ENCODE data around the gene PEX5L.

Gene PEX5L

DNA sequence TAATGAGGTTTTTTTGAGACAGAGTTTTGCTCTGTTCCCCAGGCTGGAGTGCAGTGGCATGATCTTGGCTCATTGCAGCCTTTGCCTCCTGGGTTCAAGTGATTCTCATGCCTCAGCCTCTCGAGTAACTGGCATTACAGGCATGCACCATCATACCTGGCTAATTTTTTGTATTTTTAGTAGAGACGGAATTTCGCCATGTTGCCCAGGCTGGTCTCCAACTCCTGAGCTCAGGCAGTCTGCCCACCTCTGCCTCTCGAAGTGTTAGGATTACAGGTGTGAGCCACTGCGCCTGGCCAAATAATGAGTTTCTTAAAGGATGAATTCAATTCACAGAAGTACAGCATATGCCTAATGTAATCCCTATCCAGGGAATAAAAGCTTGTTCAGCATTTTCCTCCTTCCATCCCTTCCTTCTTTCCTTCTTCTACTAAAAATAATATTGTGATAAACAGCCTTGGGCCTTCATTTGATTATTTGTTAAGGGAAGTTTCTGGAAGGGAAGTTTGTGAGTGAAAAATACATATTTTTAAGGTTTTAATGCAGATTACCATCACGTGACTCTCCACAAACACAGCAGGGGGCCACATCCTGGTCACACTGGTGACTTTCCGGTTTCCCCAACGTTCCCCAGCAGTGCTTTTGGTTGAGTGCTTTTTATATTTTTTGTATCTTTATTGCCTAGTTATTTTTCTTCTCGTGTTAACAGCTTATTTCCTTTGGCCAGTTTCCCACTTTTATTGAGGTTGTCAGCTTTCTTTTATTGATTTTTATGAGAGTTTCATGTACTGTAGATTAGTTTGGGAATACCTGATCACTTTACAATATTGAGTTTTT is 267.1 kb downstream of the PEX5L start:
- H3K9ac ChIP-seq (ENCODE audit: low read length) = no peak overlapping the region
- peaks cover 15% of the 10 kb centered on the region for H3K36me3 ChIP-seq (ENCODE audit: insufficient read depth, low read length)
- no peak overlapping the region for H3K27ac ChIP-seq (ENCODE audit: low read depth, low read length)
- no peaks in the 10 kb centered on the region for H3K9me3 ChIP-seq (ENCODE audit: low read length)
- H3K27me3 ChIP-seq (ENCODE audit: control insufficient read depth in 1 of 2, insufficient read depth in 2 of 2, low read length in 2 of 2) = no peaks in the 10 kb centered on the region
- H3K4me1 ChIP-seq (ENCODE audit: insufficient read depth, low read length) = no peaks in the 10 kb centered on the region
- H3K4me3 ChIP-seq (ENCODE audit: low read depth in 1 of 2, low read length in 2 of 2) = no peak overlapping the region

DNA sequence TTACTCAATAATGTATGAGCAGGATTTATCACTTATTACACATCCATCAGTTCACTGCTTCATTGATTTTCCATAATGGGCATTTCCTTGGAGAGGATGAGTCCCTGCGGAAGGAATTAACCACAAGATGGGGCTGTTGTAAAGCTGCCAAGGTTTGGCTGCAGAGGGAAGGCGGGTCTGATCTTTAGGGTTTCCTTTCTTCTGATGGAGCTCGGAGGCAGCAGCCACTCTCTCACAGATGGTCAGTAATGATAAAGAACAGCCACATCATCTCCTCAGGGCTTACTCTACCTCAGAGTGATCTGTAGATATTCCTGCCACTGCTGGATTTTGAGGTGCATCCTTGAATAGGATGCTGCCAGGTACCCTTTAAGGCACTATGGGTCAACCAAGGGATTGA is 268.7 kb downstream of the PEX5L start:
- no peaks in the 10 kb centered on the region for H3K9me3 ChIP-seq (ENCODE audit: low read length)
- H3K36me3 ChIP-seq (ENCODE audit: insufficient read depth, low read length) = peaks cover 13% of the 10 kb centered on the region
- H3K27ac ChIP-seq (ENCODE audit: low read depth, low read length) = no peak overlapping the region
- H3K4me3 ChIP-seq (ENCODE audit: low read depth in 1 of 2, low read length in 2 of 2) = no peak overlapping the region
- H3K4me1 ChIP-seq (ENCODE audit: insufficient read depth, low read length) = no peaks in the 10 kb centered on the region
- no peaks in the 10 kb centered on the region for H3K27me3 ChIP-seq (ENCODE audit: control insufficient read depth in 1 of 2, insufficient read depth in 2 of 2, low read length in 2 of 2)
- H3K9ac ChIP-seq (ENCODE audit: low read length) = no peak overlapping the region

DNA sequence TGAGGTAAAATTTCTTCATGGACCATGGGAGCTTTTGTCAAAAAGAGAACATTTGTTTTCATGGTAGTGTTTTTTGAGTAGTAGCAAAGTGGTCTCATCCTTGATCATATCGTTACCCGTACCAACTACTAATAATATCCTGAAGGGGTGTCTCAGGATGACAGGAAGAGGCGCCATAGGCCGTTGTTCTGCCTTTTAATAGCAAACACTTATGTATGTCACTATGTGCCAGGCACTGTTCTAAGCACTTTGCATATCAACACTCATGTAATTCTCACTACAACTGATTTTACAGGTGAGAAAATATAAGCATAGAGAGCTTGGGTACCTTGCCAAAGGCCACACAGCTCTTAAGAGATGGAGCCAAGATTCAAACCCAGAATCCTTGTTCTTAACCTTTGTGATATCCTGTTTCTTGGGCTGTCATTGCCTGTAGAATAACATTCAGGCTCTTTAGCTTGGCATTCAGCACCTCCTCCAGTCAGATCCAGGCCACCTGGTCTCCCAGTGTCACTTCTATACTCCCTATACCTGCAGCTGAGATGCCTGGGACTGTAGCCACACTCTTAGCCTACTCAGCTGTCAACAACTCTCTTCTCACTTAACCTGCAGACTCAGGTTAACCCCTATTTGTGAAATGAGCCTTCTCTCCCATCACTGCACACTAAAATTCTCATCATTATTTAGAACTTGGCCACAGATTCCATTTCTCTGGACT is 270.2 kb downstream of the PEX5L start:
- H3K27ac ChIP-seq (ENCODE audit: low read depth, low read length) = no peak overlapping the region
- H3K4me3 ChIP-seq (ENCODE audit: low read depth in 1 of 2, low read length in 2 of 2) = no peak overlapping the region
- H3K27me3 ChIP-seq (ENCODE audit: control insufficient read depth in 1 of 2, insufficient read depth in 2 of 2, low read length in 2 of 2) = no peaks in the 10 kb centered on the region
- H3K36me3 ChIP-seq (ENCODE audit: insufficient read depth, low read length) = peaks cover 15% of the 10 kb centered on the region
- no peak overlapping the region for H3K9ac ChIP-seq (ENCODE audit: low read length)
- H3K4me1 ChIP-seq (ENCODE audit: insufficient read depth, low read length) = no peaks in the 10 kb centered on the region
- H3K9me3 ChIP-seq (ENCODE audit: low read length) = no peaks in the 10 kb centered on the region

DNA sequence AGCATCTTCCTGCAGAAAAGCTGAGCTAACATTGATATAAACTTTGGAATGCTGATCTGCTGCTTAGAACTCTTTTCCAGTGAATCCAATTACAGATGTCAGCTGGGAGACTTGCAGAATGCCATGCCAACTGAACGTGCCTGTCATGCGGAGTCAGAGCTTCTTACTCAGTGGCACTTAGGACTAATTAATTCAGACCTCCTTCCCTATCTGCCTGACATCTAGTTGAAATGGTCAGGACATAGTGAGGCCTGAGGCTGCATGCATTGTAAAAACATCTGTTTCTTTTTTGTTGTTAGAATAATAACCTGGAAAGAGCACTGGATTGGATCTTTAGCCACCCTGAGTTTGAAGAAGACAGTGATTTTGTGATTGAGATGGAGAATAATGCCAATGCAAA is 271.3 kb downstream of the PEX5L start:
- Histone ChIP-seq H3K36me3 (ENCODE audit: insufficient read depth, low read length) (peaks cover 15% of the 10 kb centered on the region), H3K4me3 (ENCODE audit: low read depth in 1 of 2, low read length in 2 of 2) (no peak overlapping the region), H3K4me1 (ENCODE audit: insufficient read depth, low read length) (no peaks in the 10 kb centered on the region), H3K9me3 (ENCODE audit: low read length) (no peaks in the 10 kb centered on the region), H3K27ac (ENCODE audit: low read depth, low read length) (no peak overlapping the region), H3K9ac (ENCODE audit: low read length) (no peak overlapping the region), H3K27me3 (ENCODE audit: control insufficient read depth in 1 of 2, insufficient read depth in 2 of 2, low read length in 2 of 2) (no peaks in the 10 kb centered on the region)

DNA sequence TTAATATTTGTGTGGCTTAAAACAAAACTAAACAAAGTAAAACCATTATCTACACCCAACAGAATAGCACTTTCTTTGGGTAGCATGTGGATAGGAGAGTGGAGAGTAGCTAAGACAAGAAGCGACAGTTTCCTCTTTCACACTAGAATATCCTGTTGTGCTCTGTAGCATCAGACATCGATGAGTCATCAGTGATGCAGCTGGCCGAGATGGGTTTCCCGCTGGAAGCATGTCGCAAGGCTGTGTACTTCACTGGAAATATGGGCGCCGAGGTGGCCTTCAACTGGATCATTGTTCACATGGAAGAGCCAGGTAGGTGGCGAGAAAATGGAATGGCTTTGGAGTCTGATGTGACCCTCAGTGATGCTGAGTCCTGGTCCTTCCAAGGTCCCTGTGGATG is 275.8 kb downstream of the PEX5L start:
- no peaks in the 10 kb centered on the region for H3K9me3 ChIP-seq (ENCODE audit: low read length)
- peaks cover 4% of the 10 kb centered on the region for H3K36me3 ChIP-seq (ENCODE audit: insufficient read depth, low read length)
- no peaks in the 10 kb centered on the region for H3K4me1 ChIP-seq (ENCODE audit: insufficient read depth, low read length)
- no peak overlapping the region for H3K27ac ChIP-seq (ENCODE audit: low read depth, low read length)
- H3K27me3 ChIP-seq (ENCODE audit: control insufficient read depth in 1 of 2, insufficient read depth in 2 of 2, low read length in 2 of 2) = no peaks in the 10 kb centered on the region
- no peak overlapping the region for H3K9ac ChIP-seq (ENCODE audit: low read length)
- H3K4me3 ChIP-seq (ENCODE audit: low read depth in 1 of 2, low read length in 2 of 2) = no peak overlapping the region

DNA sequence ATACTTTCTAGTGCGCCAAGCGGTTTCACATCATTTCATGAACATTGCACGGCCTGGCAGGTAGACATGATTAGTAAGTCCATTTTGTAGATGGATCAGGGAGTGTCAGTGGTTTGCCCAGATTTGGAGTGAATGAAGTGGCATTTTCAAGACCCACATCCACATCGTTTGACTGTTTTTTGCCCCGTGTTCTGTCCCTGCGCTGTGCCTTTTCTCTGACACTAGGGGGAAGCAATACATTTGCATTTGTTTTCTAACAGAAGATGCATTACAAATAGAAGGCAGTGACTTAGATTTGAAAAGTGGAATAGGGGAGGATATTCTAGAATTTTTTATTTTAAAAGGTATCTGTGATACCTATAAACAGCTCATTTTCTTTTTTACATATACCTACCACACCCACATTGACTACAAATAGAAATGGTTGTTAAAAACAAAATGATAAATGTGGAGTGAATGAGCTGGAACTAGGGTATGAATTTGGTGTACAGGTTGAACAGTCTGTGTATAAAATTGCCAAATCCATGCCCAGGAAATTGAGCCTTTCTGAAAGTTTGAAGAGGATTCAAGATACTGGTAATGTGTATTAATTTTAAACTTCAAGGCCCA is 285.9 kb downstream of the PEX5L start:
- no peaks in the 10 kb centered on the region for H3K36me3 ChIP-seq (ENCODE audit: insufficient read depth, low read length)
- H3K27ac ChIP-seq (ENCODE audit: low read depth, low read length) = no peak overlapping the region
- no peak overlapping the region for H3K4me3 ChIP-seq (ENCODE audit: low read depth in 1 of 2, low read length in 2 of 2)
- no peak overlapping the region for H3K9ac ChIP-seq (ENCODE audit: low read length)
- H3K27me3 ChIP-seq (ENCODE audit: control insufficient read depth in 1 of 2, insufficient read depth in 2 of 2, low read length in 2 of 2) = no peaks in the 10 kb centered on the region
- H3K9me3 ChIP-seq (ENCODE audit: low read length) = no peaks in the 10 kb centered on the region
- H3K4me1 ChIP-seq (ENCODE audit: insufficient read depth, low read length) = no peaks in the 10 kb centered on the region

DNA sequence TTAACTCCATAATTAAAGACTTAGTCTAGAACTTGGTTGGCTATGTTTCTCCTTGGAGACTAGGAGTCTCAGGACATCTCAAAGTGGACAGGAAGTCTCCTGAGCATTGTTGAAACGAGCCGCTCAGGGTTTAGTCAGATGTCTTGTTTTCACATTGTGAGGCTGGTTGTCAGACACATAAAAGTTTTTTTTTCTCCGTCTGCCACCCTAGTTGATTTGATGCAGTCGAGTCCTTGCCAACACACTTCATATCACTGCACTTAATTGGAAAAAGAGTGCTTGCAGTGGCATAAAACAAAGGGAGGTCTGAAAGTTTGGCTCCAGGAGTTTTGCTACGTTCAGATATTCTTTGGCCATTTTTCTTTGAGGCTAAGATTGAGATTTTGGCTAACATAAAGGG is 291.0 kb downstream of the PEX5L start:
- H3K36me3 ChIP-seq (ENCODE audit: insufficient read depth, low read length) = peaks cover 16% of the 10 kb centered on the region
- no peaks in the 10 kb centered on the region for H3K9me3 ChIP-seq (ENCODE audit: low read length)
- no peak overlapping the region for H3K9ac ChIP-seq (ENCODE audit: low read length)
- no peak overlapping the region for H3K27ac ChIP-seq (ENCODE audit: low read depth, low read length)
- no peaks in the 10 kb centered on the region for H3K4me1 ChIP-seq (ENCODE audit: insufficient read depth, low read length)
- no peak overlapping the region for H3K4me3 ChIP-seq (ENCODE audit: low read depth in 1 of 2, low read length in 2 of 2)
- H3K27me3 ChIP-seq (ENCODE audit: control insufficient read depth in 1 of 2, insufficient read depth in 2 of 2, low read length in 2 of 2) = no peaks in the 10 kb centered on the region

DNA sequence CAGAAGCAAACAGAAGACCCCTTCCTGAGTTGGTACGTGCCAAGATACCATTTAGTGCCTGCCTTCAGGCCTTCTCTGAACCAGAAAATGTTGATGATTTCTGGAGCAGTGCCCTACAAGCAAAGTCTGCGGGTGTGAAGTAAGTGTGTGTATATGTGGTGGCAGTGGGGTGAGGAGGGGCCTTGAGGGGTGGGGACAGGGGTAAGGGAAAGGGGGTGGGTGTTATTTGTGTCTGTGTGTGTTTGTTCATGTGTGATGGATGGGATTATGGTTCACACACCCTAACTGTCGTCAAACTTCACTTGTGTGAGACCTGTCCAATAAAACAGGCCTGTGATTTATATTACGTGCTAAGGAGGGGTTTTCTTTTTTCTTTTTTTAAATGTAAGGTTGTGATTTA is 291.7 kb downstream of the PEX5L start:
- no peak overlapping the region for H3K4me3 ChIP-seq (ENCODE audit: low read depth in 1 of 2, low read length in 2 of 2)
- peaks cover 16% of the 10 kb centered on the region for H3K36me3 ChIP-seq (ENCODE audit: insufficient read depth, low read length)
- no peak overlapping the region for H3K27ac ChIP-seq (ENCODE audit: low read depth, low read length)

More for the DNA sequence above, 291.7 kb downstream of the PEX5L start:
- no peak overlapping the region for H3K9ac ChIP-seq (ENCODE audit: low read length)
- no peaks in the 10 kb centered on the region for H3K4me1 ChIP-seq (ENCODE audit: insufficient read depth, low read length)
- no peaks in the 10 kb centered on the region for H3K27me3 ChIP-seq (ENCODE audit: control insufficient read depth in 1 of 2, insufficient read depth in 2 of 2, low read length in 2 of 2)
- H3K9me3 ChIP-seq (ENCODE audit: low read length) = no peaks in the 10 kb centered on the region
